Stimulated activated CD4-positive, alpha-beta T cell treated with anti-CD3 and anti-CD28 coated beads, Interleukin-1b, Interleukin-23, amount 100 ng/mL, for 48 hours (primary cell): Measurements from ENCODE around the gene CCNC.
"Not testable (repeated sequence)": the region's sequence is repeated elsewhere in the genome, so short reads cannot be mapped to it uniquely, and the experiment has no call there.

ENCODE experiments used
- DNase-seq: peaks from one replicate; pipeline ENCODE4 v3.0.0-alpha.2; 2020

The CCNC gene

GRCh38 chr6:99602520-99603420 is 34.3 kb upstream of the CCNC start:
- DNase-seq = no peak

- DNase-seq = not testable (repeated sequence)
Observed at GRCh38 chr6:99594696-99595095, 26.2 kb upstream of the CCNC start.

DNA sequence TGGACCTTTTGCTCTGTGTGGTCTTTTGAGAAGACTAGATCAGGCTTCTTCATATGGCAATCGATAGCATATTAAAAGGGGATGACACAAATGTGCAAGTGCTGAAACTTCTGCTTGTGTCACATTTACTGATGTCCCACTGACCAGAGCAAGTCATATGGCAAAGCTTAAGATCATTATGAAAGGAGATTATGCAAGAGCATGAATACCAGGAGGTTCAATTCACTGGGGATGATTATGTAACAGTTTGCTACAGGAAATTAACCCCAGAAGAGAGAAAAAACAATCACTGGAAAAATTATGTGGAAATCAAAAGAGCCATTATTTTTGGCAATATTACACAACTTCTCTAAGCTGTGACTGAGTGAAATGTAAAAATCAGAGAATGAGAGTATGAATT is 24.4 kb upstream of the CCNC start:
- no peak for DNase-seq

GRCh38 chr6:99591673-99592364 is 23.4 kb upstream of the CCNC start:
- DNase-seq = no peak

- DNase-seq = no peak
Observed at GRCh38 chr6:99590728-99591672, 22.5 kb upstream of the CCNC start.

- DNase-seq = no peak
Observed at GRCh38 chr6:99589907-99590493, 21.5 kb upstream of the CCNC start.

DNA sequence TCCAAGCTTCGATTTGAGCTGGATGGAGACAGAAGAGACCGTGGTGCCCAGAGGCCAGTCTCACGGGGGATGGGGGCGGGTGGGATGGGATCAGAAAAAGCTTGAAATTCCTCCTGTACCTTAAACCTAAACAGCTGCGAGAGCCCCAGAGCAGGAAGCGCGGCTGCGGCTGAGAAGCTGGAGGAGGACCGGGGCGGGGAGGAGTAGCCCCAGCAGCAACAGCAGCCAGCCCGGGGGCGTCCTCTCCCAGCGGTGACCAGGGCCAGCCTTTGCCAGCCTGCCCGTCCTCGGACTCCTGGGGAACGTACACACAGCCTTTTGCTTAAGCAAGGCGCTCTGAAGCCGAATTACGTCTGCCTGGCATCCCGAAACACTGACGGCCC is 20.8 kb upstream of the CCNC start:
- no peak for DNase-seq

GRCh38 chr6:99588618-99589289 is 20.3 kb upstream of the CCNC start:
- DNase-seq = peak; percentile 64

DNA sequence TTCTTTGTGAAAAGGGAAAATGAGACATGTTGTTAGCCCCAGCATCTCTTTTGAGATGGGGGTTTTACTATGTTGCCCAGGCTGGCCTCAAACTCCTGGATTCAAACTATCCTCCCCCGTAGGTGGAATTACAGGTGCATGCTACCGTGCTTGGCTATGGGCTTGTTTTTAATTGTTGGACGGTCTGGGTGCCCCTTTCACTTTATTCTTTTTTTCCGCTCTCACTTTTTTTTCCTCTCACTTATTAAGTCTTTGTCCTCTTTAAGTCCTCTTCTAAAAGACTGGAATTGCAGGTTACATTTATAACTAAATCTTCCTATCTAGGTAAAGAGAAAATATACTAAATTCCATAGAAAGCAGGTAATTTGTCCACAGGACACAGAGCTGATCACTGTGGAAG is 19.3 kb upstream of the CCNC start:
- no peak for DNase-seq

DNA sequence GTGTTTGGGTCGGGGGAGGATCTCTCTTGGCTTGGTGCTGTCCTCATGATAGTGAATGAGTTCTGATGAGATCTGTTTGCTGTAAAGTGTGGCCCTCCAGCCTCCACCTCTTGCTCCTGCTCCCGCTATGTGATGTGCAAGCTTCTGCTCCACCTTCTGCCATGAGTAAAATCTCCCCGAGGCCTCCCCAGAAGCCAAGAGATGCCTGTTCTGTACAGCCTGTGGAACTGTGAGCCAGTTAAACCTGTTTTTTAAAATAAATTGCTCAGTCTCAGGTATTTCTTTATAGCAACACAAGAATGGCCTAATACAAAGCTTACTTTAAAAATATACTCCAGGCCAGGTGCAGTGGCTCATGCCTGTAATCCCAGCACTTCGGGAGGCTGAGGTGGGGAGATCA is 11.3 kb upstream of the CCNC start:
- no peak for DNase-seq

DNA sequence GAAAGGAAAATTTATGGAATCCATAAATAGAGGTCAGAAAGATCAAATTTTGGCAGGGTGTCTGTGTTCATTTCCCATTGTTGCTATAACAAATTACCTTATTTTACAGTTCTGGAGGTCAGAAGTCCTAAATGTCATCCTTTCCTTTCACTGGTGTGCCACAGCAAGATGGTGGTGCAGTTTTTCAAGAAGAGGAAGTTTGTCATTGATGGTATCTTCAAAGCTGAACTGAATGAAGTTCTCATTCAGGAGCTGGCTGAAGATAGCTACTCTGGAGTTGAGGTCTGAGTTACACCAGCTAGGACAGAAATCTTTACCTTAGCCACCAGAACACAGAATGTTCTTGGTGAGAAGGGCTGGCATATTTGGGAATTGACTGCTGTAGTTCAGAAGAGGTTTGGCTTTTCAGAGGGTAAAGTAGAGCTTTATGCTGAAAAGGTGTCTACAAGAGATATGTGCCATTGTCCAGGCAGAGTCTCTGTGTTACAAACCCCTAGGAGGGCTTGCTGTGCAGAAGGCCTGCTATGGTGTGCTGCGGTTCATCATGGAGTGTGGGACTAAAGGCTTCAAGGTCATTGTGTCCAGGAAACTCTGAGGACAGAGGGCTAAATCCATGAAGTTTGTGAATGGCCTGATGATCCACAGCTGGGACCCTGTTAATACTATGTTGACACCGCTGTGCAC is 7.2 kb upstream of the CCNC start:
- no peak for DNase-seq

DNA sequence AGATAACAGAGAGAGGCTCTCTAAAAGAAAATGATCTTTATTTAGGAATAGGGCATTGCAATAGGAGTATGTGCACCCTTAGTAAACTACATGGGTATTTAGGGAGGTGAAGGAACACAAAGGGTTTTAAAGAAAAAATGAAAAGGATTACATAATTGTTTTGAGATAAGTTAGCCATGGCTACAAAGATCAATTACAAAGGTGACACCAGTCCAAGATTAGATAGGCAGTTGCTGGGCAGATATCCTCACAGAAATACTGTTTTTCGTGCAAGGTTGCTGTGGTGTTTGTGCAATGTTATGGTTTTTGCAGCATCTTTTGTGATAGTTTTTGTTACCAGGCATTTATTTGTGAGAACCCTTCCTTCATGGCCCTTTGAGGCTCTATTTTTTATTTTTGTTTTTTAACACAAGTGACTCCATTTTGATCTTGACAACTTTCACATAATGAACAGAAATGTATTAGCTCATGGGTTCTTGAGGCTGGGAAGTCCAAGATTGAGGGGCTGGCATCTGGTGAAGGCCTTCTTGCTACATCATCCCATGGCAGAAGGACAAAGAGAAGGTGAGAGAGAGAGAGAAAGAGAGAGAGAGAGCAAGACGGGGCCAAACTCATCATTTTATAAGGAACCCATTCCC is 5.6 kb upstream of the CCNC start:
- DNase-seq = no peak

GRCh38 chr6:99563056-99563723 is 5.3 kb downstream of the CCNC start:
- no peak for DNase-seq

GRCh38 chr6:99560668-99561067 is 7.8 kb downstream of the CCNC start:
- DNase-seq = no peak

- no peak for DNase-seq
Observed at GRCh38 chr6:99559057-99559456, 9.4 kb downstream of the CCNC start.

DNA sequence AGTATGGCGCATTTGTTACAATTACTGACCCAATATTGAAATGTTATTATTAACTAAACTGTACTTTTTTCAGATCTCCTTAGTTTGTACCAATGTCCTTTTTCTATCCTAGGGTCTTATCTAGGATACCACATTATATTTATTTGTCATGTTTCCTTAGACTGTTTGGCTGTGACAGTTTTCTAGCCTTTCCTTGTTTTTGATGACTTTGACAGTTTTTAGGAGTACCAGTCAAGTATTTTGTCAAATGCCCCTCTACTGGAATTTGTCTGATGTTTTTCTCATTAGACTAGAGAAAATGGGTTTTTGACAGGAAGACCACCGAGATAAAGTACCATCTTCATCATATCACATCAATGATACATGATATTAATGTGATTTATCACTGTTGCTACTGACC is 14.6 kb downstream of the CCNC start:
- no peak for DNase-seq

DNA sequence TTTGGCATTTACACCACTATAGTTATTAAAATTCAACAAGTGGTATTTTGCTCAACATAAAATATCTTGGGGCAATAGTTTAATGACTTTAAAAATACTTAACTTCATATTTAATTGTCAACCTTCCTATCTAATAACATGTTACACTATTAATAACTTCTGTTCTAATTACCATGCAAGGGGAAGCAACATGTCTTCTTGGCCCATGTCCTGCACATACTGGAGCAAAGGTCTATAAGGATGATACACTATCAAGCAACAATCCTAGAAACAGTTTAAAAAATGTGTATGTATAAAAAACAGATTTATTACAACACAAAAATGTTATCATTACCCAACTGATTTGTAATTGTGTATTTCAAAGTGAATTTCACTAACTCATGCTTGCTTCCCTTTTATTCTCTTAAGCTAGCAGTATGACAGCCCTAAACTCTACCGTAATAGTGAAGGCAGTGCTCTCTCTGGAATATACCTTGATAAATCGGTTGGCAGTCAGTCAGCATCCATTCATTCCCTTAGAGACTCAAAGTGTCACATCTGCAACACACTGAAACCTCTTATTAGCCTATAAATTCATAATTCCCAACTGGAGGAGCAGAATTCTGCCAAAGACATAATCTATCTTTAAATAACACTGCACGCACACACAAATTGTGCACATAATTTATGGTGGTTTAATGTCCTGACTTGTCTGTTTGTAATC is 18.3 kb downstream of the CCNC start:
- DNase-seq = no peak

- DNase-seq = no peak
Observed at GRCh38 chr6:99548706-99549105, 19.8 kb downstream of the CCNC start.

- DNase-seq = no peak
Observed at GRCh38 chr6:99547526-99547925, 20.9 kb downstream of the CCNC start.

- no peak for DNase-seq
Observed at GRCh38 chr6:99545442-99545841, 23.0 kb downstream of the CCNC start.
